Hindlimb muscle (tissue), 1 donor: ENCODE results near the gene KCNQ5. TPM values are rescaled to one million over a fixed set of nuclear protein-coding genes. Genes with fewer than 3 reads are reported as not detected.
"Not testable (repeated sequence)": the region's sequence is repeated elsewhere in the genome, so short reads cannot be mapped to it uniquely, and the experiment has no call there.

Experiments
- DNase-seq: peaks from one replicate; pipeline ENCODE4 v3.0.0-alpha.2; 2013
- polyA plus RNA-seq: library from polyadenylated mRNA; unstranded; fragments of 120-200 nt; gene quantifications from one replicate; pipeline ENCODE4 v1.2.1, GENCODE V29; 2013; ENCODE audit not compliant: insufficient read length

KCNQ5 gene
- polyA plus RNA-seq, 1 donor, result 0.76 TPM

- DNase-seq, result no peak
Measured at GRCh38 chr6:72850469-72850868, 228.6 kb downstream of the KCNQ5 start.

GRCh38 chr6:72855471-72855870 is 233.6 kb downstream of the KCNQ5 start:
- DNase-seq, result no peak

- no peak for DNase-seq
Measured at GRCh38 chr6:72856801-72857200, 234.9 kb downstream of the KCNQ5 start.

- DNase-seq, result no peak
Measured at GRCh38 chr6:72857791-72858585, 236.1 kb downstream of the KCNQ5 start.

- DNase-seq, result no peak
Measured at GRCh38 chr6:72861059-72861458, 239.2 kb downstream of the KCNQ5 start.

GRCh38 chr6:72861935-72862432 is 240.1 kb downstream of the KCNQ5 start:
- no peak for DNase-seq

- no peak for DNase-seq
Measured at GRCh38 chr6:72863131-72863530, 241.3 kb downstream of the KCNQ5 start.

GRCh38 chr6:72864236-72864635 is 242.4 kb downstream of the KCNQ5 start:
- no peak for DNase-seq

GRCh38 chr6:72864799-72865198 is 242.9 kb downstream of the KCNQ5 start:
- DNase-seq, result no peak

- DNase-seq, result no peak
Measured at GRCh38 chr6:72865467-72865866, 243.6 kb downstream of the KCNQ5 start.

GRCh38 chr6:72869621-72870020 is 247.8 kb downstream of the KCNQ5 start:
- DNase-seq, result no peak

- DNase-seq, result no peak
Measured at GRCh38 chr6:72873433-72873832, 251.6 kb downstream of the KCNQ5 start.

- DNase-seq, result no peak
Measured at GRCh38 chr6:72876256-72876655, 254.4 kb downstream of the KCNQ5 start.

GRCh38 chr6:72886170-72886569 is 264.3 kb downstream of the KCNQ5 start:
- no peak for DNase-seq

- no peak for DNase-seq
Measured at GRCh38 chr6:72890233-72890632, 268.4 kb downstream of the KCNQ5 start.

- DNase-seq, result no peak
Measured at GRCh38 chr6:72890671-72891070, 268.8 kb downstream of the KCNQ5 start.

- no peak for DNase-seq
Measured at GRCh38 chr6:72892901-72893300, 271.0 kb downstream of the KCNQ5 start.

GRCh38 chr6:72894091-72894490 is 272.2 kb downstream of the KCNQ5 start:
- no peak for DNase-seq

GRCh38 chr6:72898313-72898712 is 276.4 kb downstream of the KCNQ5 start:
- not testable (repeated sequence) for DNase-seq

- DNase-seq, result no peak
Measured at GRCh38 chr6:72905705-72906478, 284.0 kb downstream of the KCNQ5 start.

GRCh38 chr6:72911463-72912155 is 289.7 kb downstream of the KCNQ5 start:
- no peak for DNase-seq

GRCh38 chr6:72913797-72914196 is 291.9 kb downstream of the KCNQ5 start:
- DNase-seq, result no peak

- DNase-seq, result no peak
Measured at GRCh38 chr6:72916298-72916697, 294.4 kb downstream of the KCNQ5 start.
